ENCODE measurements around the gene SUCNR1. TPM values are rescaled to one million over a fixed set of nuclear protein-coding genes. Genes with fewer than 3 reads are reported as not detected.

SUCNR1 gene
- total RNA-seq, 2 donors from 2014 or later = not detected

DNA sequence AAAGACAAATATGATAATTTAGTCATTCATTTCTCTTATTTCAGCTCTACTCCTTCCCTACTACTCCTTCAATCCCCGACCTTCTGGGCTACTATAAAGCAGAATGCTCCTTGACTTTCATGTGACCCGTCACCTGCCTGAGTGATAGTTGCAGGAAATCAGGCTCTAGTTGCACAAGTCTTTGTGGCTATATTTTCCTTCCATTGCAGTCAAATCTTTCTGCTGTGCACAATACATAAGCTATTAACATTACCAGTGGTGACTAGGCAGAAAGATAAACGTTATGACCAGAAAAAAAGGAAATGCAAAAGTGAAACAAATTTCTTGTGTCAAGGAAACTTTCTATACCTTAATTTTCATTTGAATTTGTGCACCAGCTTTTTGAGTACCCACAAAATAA is 2.3 kb downstream of the SUCNR1 start:
- Histone ChIP-seq H3K4me1 (ENCODE audit: control insufficient read depth, insufficient read depth, low read length) (no peaks in the 10 kb centered on the region), H3K4me3 (ENCODE audit: low read length) (no peak overlapping the region), H3K27me3 (ENCODE audit: control insufficient read depth, insufficient read depth, low read length, poor library complexity, severe bottlenecking) (no peaks in the 10 kb centered on the region), H3K36me3 (ENCODE audit: control insufficient read depth, insufficient read depth, low read length) (no peaks in the 10 kb centered on the region), H3K9me3 (ENCODE audit: control insufficient read depth, low read length) (no peaks in the 10 kb centered on the region), H3K9ac (ENCODE audit: extremely low read depth, low read length, poor library complexity, severe bottlenecking) (no peak overlapping the region), H3K27ac (ENCODE audit: low read depth, low read length) (no peak overlapping the region)
- DNase-seq = no peak
- 86 to 90% methylated on average over 2 to 3 of the region's 3 CpGs for WGBS, 2 experiments (ENCODE audit: insufficient coverage in 1 of 2, insufficient read length in 1 of 2)
- Mint-ChIP-seq H3K9me3 (no peaks in the 10 kb centered on the region), H3K27me3 (ENCODE audit: insufficient read depth) (no peaks in the 10 kb centered on the region), H3K4me3 (no peak overlapping the region), H3K36me3 (ENCODE audit: low read depth) (no peaks in the 10 kb centered on the region), H3K27ac (no peak overlapping the region), H3K4me1 (no peaks in the 10 kb centered on the region)
- TF ChIP-seq, protein P1, sequence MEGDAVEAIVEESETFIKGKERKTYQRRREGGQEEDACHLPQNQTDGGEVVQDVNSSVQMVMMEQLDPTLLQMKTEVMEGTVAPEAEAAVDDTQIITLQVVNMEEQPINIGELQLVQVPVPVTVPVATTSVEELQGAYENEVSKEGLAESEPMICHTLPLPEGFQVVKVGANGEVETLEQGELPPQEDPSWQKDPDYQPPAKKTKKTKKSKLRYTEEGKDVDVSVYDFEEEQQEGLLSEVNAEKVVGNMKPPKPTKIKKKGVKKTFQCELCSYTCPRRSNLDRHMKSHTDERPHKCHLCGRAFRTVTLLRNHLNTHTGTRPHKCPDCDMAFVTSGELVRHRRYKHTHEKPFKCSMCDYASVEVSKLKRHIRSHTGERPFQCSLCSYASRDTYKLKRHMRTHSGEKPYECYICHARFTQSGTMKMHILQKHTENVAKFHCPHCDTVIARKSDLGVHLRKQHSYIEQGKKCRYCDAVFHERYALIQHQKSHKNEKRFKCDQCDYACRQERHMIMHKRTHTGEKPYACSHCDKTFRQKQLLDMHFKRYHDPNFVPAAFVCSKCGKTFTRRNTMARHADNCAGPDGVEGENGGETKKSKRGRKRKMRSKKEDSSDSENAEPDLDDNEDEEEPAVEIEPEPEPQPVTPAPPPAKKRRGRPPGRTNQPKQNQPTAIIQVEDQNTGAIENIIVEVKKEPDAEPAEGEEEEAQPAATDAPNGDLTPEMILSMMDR (conservative IDR thresholded peaks at IDR 0.05) = no peak

DNA sequence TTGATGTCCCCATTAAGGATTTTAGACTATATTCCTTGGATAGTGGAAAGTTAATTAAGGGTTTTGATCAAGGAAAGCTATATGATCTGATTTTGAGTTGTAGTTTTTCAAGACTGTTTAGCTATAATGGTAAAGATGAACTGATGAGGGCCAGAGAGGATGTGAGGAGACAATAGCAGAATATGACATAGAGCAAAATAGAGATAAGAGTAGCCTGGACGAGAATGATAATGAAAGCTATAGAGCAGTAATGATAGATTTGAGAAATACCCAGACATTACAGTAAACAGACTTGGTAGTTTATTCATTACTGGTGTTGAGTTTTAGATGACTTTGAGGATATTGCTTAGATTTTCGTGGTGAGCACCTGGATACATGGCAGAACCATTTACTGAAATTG is 3.8 kb downstream of the SUCNR1 start:
- no peaks in the 10 kb centered on the region for H3K9me3 Mint-ChIP-seq
- no peaks in the 10 kb centered on the region for H3K36me3 Mint-ChIP-seq (ENCODE audit: low read depth)
- WGBS, 2 experiments (ENCODE audit: insufficient coverage in 1 of 2, insufficient read length in 1 of 2) = 75 to 88% methylated on average over 1 to 2 of the region's 2 CpGs

DNA sequence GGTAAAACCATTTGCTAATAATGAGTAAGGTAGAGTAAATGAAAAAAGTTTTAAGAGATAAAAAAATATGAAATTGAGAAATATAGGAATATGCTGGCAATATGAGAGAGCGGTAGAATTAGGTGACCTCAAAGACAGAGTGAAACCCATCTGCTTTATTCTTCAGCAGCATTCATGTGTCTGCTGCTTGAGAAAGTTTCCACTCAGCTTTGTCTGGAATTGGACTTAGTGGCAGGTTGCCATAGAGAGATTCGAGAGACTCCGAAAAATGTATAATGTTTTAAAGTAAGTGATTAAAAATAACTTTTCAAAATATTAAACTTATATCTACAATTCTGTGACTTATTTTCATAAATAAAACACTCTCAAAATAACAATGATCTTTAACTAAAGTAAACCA is 5.0 kb downstream of the SUCNR1 start:
- WGBS, 2 experiments (ENCODE audit: insufficient coverage in 1 of 2, insufficient read length in 1 of 2) = 94 to 100% methylated on average over 1 of the region's 3 CpGs
- Mint-ChIP-seq H3K27ac (no peak overlapping the region), H3K27me3 (ENCODE audit: insufficient read depth) (no peaks in the 10 kb centered on the region), H3K4me3 (no peak overlapping the region), H3K4me1 (no peaks in the 10 kb centered on the region), H3K9me3 (no peaks in the 10 kb centered on the region), H3K36me3 (ENCODE audit: low read depth) (no peaks in the 10 kb centered on the region)
- Histone ChIP-seq H3K9me3 (ENCODE audit: control insufficient read depth, low read length) (no peaks in the 10 kb centered on the region), H3K4me3 (ENCODE audit: low read length) (no peak overlapping the region), H3K27me3 (ENCODE audit: control insufficient read depth, insufficient read depth, low read length, poor library complexity, severe bottlenecking) (no peaks in the 10 kb centered on the region), H3K27ac (ENCODE audit: low read depth, low read length) (no peak overlapping the region), H3K4me1 (ENCODE audit: control insufficient read depth, insufficient read depth, low read length) (no peaks in the 10 kb centered on the region), H3K9ac (ENCODE audit: extremely low read depth, low read length, poor library complexity, severe bottlenecking) (no peak overlapping the region), H3K36me3 (ENCODE audit: control insufficient read depth, insufficient read depth, low read length) (no peaks in the 10 kb centered on the region)
- no peak for DNase-seq
- TF ChIP-seq, protein P1 (conservative IDR thresholded peaks at IDR 0.05) = no peak

More for the DNA sequence above, 3.8 kb downstream of the SUCNR1 start:
- Mint-ChIP-seq H3K4me1 (no peaks in the 10 kb centered on the region), H3K4me3 (no peak overlapping the region), H3K27me3 (ENCODE audit: insufficient read depth) (no peaks in the 10 kb centered on the region), H3K27ac (no peak overlapping the region)
- H3K4me1 ChIP-seq (ENCODE audit: control insufficient read depth, insufficient read depth, low read length) = no peaks in the 10 kb centered on the region
- no peaks in the 10 kb centered on the region for H3K27me3 ChIP-seq (ENCODE audit: control insufficient read depth, insufficient read depth, low read length, poor library complexity, severe bottlenecking)
- H3K36me3 ChIP-seq (ENCODE audit: control insufficient read depth, insufficient read depth, low read length) = no peaks in the 10 kb centered on the region
- H3K9me3 ChIP-seq (ENCODE audit: control insufficient read depth, low read length) = no peaks in the 10 kb centered on the region
- H3K4me3 ChIP-seq (ENCODE audit: low read length) = no peak overlapping the region
- H3K27ac ChIP-seq (ENCODE audit: low read depth, low read length) = no peak overlapping the region
- DNase-seq = no peak
- TF ChIP-seq, protein P1 (conservative IDR thresholded peaks at IDR 0.05) = no peak
- no peak overlapping the region for H3K9ac ChIP-seq (ENCODE audit: extremely low read depth, low read length, poor library complexity, severe bottlenecking)

All from endodermal cell (in vitro differentiated cells).